HG03565 (cell line): ENCODE data around the gene SUMF1.

Source experiments
- ATAC-seq: cut with Tn5 transposase; IDR thresholded peaks from one replicate; pipeline ENCODE4 v1.9.1; 2021; ENCODE audit warnings: mild to moderate bottlenecking, moderate library complexity; ENCODE audit not compliant: unreplicated experiment

Gene SUMF1

DNA sequence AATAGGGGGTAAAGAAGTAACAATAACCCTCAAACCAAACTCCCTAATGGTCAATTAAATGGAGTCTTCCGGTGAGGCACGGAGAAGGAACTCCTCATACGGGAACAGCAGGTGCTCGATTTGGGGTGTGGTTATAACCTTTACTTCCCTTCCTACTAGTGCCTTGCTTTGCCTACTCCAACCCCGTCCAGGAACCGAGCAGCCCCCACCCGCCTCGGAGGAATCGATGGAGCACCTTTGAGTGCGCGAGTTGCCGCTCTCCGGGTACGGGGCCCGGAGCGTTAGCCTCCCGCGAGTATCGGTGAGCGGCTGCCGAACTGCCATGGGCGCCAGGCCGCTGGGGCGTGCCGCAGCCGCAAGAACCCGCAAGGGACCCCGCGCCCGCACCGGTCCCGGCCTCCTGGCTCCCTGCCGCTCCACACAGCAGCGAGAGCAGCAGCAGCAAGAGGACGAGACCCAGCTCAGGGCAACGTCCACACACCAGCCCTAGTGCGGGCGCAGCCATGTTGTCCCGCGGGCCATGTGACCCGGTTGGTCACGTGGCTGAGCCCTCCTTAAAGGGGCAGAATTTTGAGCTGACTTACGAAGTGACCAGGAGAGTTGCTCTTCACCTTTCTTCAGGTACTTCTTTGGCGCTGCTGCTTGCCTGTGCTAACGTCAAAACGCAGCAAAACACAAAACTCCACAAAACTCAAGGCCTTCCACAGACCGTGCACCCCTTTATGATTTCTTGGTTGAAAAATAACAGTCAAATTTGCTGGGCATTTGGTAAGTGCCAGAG lies at the start of gene SUMF1:
Gene SUMF1 (minus strand): TSS at position 529 of the 781 bp plus-strand sequence. CDS start 24 bp downstream, at position 505.
- ATAC-seq = peak; percentile 99

DNA sequence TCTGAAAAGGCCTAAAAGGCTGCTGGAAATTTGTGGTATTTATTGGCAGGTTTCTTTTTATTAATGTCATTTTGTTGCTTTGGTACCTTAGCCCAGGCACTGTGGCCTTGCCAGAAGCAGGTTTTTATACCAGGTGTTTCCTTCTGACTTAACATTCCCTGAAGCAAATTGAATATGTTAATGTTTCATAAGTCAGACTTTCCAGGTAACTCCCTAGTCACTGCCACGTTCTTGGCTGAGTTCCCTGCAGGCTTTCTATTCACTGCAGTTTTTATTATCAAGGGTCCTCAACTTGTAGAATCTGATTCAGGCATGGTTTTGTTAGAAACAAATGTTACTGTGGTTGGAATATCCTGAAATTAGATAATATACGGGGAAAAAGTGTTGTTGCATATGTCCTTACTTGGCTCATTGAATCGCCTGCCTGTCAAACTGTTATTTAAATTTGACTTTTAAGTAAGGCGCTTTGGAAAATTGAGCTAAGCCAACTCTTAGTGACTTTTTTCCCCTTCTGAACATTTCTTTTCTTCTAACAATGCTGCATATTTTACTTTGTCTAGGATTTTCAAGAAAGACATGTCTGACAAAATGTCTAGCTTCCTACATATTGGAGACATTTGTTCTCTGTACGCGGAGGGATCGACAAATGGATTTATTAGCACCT lies 49.0 kb upstream of the SUMF1 start:
- no peak for ATAC-seq

DNA sequence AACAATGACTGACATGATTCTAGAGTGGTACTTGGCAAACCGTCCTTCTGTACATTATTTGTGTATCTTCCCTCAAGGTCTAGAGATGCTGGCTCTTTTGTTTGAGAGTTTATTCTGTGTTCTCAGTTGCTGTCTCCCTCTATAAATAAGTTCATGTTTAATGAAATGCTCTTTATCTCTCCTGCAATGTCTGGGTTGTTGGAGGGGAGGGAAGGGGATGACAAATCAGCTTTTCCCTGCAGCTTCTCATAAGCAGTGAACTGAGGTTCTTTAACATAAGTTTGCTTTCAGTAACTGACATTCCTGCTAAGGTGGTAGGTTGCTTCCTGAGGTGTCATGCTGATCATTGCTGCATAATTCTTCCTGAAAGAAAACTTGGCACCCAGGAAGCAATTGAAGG lies 47.8 kb upstream of the SUMF1 start:
- no peak for ATAC-seq

DNA sequence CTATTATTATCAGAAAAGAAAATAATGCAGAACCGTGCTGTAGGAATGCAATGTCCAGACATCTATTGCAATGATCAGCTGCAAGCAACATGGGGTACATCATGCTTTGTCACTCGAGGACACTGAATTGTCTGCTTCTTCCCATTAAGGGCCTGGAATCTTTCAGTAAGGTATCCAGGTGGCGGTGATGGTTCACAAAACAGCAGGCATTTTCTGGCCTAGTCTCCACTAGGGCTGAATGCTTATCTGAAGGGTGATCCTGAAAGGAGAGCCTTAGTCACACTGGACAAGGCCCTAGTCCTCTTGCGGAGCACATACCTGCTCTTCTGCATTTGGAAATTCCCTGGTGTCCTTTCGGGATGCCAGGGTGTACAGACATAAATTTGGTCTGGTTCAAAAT lies 47.3 kb upstream of the SUMF1 start:
- no peak for ATAC-seq

DNA sequence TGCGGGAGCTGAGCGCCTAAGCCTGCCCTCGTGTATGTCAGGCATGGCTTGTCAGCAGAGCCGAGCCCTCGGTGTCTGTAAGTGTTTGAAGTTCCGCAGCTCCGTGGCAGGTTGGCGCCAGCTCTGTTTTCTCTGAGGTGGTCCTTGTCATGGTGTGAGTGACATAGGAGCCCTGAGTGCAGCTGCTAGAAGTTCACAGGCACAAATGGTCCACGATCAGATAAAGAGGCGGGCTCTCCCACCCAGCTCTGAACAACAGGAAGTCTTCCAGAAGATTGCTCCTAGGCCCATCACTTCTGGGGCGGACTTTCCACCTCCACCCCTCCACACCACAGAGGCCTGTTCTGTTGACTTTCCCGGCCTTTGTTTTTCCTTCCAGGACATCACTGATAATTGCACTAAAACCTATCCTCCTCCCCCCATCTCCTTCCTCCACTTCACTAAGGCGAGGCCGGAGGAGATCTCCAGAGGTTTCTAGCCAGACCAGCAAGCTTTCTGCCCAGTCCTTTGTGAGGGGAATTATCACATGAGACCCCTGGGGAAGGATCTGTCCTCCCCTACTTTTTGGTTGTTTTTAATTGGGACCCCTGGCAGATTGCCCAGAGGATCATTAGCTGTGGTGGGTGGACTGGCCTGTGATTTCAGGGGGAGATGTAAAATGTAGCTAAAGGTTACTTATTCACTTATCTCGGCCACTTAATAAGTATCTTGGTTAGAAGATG lies 46.0 kb upstream of the SUMF1 start:
- ATAC-seq = no peak

DNA sequence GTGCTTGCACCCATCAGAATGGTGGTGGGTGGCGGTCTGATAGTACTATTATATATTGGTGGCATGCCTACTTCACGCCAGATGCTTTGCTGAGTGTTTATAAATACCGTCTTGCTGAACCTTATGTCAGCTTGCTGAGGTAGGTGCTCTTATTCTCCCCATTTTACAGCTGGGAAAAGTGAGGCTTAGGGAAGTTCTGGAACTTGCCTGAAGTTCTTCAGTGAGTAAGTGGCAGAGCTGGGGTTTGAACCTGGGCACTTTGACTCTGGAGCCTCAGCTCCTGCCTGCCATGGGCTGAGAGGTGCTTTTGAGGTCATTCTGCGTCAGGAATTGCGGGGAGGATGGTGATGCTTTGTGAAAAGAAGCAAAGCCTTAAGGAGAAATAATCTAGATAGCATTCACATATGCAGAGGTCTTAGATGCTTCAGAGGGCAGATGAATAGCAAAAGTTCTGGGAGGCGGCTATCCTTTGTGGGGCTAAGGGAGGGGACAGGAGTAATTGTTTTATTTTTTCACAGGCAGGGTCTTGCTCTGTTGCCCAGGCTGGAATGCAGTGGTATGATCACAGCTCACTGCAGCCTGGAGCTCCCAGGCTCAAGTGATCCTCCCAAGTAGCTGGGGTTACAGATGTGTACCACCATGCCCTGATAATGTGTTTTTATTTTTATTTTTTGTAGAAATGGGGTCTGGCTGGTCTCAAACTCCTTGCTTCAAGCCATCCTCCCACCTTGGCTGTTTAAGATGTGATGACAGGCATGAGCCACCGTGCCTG lies 44.6 kb upstream of the SUMF1 start:
- ATAC-seq = no peak

DNA sequence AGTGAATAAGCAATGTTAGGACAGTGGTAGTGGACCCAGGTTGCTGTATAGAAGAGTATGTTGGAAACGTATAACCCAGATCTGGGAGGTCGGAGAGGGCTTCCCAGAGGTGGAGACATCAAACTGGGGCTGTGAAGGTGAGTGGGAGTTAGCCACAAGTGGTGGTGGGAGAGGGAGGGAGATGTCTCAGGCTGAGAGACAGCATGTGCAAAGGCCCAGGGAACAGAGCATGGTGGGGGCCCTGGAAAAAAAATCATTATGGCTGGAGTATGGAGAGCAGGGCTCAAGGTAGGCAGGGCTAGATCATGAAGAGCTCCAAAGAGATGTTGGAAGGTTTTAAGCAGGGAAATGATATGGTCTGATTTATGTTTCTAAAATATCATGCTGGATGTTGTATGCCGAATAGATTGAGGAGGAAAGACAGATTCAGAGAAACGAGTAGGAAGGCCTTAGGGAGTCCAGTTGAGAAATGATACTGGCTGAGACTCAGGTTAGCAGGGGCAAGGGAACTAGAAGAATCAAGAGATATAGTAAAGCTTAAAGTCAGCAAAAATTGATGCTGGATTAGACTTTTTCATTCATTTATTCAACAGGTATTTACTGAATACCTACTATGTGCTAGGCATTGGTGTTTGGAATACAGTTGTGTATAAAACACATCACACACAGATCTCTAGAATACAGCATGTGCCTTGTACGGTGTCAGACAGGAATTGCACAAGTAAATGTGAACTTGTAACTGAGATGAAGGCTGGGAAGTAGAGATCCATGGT lies 43.1 kb upstream of the SUMF1 start:
- ATAC-seq = no peak

DNA sequence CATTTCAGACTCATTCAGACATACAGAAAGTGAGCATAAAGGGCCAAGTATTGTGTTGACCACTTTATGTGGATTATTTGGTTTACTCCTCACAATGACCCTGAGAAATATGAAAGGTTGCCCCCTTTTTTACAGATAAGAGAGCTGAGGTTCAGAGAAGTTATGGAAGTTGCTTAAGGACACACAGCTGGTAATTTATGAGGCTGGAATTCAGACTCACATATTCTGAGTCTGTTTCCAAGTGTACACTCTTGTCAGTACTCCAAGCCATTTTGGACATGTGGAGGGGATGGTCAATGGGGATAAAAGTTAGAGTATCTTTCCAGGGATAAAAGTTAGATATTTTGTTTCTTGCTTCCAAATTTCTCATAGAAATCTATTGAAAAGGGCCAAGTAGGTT lies 42.0 kb upstream of the SUMF1 start:
- ATAC-seq = no peak

DNA sequence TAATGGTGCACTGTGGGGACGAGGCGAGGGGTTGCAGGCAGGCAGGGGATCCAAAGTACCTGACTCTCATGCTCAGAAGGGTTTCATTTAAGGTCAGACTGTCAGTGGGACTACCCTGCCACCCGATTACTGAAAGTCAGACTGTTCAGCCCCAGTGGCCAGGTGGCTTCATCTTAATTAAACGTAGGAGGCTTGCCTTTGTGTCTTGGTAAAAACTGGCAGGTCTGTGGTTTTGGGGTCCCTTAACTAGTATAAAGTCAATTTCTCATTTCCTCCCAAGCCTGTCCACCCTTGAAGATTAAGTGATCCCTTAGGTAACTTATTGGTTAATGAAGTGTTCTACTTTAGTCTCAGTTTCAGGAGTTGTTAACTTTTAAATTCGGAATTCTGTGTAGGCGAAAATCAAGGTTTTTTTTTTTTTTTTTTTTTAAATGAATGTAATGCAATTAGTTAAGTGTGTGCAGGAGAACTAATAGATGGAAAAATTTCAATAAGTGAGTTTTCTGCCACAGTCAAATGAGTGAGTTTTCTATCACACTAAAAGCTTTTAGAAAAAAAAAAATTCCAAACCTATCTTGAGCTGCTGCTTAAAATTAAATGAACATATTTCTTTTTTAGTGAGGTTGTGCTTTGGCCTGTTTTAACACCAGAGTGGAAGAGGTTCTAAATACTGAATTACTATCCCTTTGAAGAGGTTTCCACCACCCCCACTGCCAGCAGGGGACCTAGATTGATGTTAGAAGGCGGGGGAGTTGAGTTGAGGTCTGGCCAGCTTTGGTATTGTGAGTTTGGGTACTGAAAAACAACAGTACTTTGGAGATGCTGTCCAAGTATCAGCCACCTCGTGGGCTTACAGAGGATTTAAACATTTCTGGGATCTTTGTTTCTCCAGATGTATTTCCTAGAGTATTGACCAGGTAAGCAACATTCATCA lies 41.2 kb upstream of the SUMF1 start:
- ATAC-seq = peak; percentile 55

DNA sequence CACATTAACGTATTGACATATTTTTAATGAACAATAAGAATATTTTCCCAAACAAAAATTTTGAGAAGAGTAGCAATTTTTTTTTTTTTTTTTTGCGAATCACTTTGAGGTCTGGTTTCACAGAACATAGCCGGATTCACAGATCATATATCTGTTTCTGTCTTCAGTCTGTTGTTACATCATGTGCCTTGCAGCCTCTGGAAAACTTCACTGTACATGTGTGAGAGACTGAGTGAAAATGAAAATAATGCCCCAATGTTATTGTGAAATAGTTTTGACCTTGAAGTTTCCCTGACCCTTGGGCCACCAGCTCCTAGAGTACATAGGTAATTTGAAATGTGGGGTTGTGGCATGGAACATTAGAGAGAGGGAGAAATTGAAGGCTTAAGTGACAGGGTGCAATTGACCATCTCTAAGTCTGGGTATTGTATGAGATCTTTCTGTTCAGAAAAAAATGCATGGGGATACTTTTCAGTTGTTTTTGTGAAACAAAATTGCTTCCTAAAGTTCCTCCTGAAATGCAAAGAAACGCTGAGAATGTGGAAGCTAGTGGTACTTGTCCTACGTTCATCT lies 40.0 kb upstream of the SUMF1 start:
- no peak for ATAC-seq

DNA sequence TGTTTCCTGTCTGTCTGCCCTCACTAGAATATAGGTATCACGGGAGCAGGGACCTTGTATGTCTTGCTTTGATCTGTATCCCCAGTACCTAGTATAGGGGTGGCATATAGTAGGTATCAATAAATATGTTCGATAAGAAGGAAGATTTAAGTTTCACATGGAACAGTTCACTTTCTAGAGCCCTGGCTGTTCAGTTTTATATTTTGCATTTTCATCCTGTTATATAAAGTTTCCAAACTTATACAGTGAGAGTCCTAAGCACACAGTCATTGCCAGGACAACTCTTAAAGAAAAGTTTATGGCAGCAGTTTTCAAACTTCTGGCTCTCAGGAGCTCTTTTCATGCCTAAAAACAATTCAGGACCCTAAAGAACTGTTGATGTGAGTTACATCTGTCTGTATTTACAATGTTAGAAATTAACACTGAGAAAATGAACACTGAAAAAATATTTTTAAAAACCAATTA lies 39.5 kb upstream of the SUMF1 start:
- ATAC-seq = no peak

DNA sequence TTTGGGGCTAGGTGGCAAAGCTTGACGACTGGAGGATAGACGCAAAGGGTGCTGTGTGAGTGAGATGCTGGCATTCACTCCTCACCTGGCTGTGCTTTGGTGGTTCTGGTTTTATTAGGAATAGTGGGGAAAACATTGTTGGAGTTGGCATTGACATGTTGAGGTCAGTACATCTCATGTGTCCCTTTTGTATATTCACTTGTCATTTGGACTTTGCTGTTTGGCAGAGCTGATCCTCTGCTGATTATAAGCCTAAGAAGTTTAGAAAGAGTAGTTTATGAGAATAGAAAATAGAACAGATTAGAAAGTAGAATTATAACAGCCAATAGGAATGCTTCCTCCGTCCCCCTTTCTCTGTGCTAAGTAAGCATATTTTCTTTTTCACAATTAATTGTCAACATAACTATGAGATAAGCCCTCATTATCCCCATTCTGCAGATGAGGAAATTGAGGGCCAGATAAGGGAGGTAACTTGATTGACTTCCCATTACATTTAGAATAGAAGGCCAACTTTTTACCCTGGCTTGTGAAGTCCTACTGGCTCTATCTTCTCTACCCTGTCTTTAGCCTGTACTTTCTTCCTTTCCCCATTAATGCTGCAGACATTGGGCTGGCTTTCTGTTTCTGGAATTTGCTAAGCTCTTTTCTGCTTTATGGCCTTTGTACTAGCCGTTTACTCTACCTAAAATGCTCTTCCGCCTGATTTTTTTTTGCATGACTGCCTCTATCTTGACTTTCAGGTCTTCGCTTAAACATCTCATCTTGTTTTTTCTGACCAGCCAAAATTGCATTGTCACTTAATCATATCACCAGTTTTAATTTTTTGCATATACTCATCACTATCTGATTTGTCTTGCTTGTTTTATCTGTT lies 38.9 kb upstream of the SUMF1 start:
- no peak for ATAC-seq

DNA sequence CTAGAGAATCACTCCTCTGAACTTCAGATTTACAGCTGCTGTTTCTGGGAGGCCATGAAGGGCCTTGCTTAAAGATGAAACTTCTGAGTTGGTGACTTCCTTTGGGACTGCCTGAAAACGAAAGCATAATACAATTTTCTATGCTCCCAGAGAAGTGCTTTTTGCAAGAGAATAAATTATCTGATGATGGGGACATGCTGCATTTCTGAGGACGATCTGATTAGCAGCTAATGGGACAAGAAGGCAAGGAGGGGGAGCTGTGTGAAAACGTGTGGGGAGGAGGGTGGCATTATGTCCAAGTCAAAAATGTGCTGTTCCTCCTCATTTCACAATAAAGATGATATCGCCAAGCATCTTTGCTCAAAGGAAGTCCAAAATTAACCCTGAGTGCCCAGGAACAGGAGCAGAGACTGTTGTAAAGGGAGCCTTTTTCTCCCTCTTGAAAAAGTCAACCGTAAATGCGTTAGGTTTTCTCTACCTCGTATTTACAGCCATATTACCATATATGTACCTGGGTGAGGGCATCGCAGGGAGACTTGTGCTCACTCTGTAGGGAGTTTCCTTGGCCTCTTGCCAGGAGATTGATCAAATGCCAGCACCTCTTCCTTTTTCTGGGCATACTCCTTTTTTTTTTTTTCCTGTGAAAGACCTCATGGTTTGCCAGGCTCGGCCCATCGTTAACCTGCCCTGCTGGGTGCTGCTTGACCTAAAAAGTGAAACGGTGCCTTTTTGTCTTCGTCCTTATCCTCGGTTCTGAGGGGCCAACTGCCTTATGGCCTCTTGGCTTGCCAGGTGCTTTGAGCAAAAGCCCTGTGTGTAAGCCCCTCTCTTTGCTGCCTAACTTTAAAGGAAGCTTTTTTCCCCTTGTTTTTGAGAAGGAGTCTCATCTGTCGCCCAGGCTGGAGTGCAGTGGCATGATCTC lies 37.5 kb upstream of the SUMF1 start:
- ATAC-seq = no peak

DNA sequence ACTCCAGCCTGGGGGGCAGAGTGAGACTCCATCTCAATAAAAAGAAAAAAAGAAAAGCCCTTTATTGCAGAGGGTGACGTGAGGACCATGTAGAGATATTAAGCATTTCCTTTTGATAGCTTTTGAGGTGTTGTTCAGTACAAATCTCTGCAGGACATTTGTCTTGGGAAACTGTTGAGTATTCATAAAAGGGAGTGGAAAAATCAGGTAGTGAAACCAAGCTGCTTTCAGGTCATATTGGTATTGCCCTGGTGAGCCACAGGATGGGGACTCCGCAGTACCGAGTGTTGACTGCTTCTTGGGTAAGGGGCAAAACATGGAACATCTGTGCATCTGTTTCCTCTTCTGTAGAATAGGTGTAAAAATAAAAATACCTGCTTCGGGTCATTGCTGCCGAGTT lies 36.0 kb upstream of the SUMF1 start:
- peak; percentile 47 for ATAC-seq

DNA sequence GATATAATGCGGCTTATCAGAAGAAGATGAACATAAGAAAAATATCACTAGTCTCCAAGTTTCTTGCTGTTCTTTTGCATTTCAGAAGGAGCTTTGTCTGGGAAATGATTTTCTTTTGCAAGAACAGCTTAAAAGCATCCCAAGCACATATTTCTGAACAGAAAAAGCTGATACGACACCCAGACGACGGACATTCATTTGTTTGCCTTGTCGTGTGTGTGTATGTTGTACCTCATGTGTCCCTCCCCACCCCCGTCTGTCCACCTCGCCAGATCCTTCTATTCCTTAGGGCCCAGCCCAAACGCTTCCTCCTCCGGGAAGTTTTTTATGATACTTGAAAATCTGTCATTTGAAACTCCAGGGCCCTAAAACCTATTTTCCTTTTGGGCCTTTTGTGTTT lies 34.9 kb upstream of the SUMF1 start:
- ATAC-seq = no peak

DNA sequence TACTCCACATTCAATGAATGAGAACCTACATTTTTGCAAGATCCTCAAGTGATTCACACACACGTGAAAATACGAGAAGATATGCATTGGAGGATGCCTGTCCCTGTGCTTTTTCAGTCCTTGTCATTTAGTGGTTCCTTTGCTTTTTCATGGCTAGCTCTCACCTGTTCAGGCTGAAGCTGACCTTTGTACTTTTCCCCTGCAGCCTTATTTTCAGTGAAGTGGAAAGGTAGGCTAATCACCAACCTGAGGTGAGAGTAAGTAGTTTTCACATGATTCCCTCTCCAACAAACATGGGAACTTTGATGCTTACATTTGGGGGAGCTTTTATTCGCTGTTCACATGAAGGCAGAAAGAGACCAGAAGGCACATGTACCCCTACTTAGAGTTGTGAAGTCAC lies 34.4 kb upstream of the SUMF1 start:
- ATAC-seq = no peak

DNA sequence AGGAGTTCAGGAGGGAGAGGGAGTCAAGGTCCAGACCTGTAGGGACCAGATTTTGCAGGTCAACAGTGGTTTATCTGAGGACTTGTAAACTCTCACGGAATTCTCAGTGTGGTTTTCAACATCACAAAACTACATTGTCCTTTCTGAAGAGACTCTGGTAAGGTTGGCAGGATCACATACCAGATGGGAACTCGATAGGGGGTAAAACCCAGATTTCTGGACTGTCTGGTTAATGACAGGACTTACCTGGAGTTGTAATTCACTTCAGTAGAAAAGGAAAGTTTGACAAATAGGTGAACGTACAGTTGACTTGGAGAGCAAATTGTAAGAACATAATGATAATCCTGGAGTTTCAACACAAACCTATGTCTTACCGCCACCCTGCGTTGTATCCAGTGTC lies 31.4 kb upstream of the SUMF1 start:
- no peak for ATAC-seq
